PC-9 (cell line): Measurements from ENCODE around the gene LRRK1. TPM values are rescaled to one million over a fixed set of nuclear protein-coding genes. Genes with fewer than 3 reads are reported as not detected.

Source experiments
- BruUV-seq: library from RNA; stranded (reverse); fragments of 400-500 nt; replicated peaks from 2 replicates; lab custom pipeline; 2021; lab: Mats Ljungman, UMichigan
- CTCF ChIA-PET: fragments of 300-600 bp; sonication (Branson Sonifier 250); formaldehyde crosslinking; loops from one replicate; lab custom pipeline; 2022; ENCODE audit warnings: antibody characterized with exemption; lab: Charles Lee
- POLR2A ChIA-PET: fragments of 300-600 bp; sonication (Branson Sonifier 250); formaldehyde crosslinking; loops from one replicate; lab custom pipeline; 2022; ENCODE audit warnings: antibody characterized with exemption; ENCODE audit not compliant: unreplicated experiment; lab: Charles Lee
- DNase-seq, 2 experiments: peaks; one replicate each; pipeline versions ENCODE4 v3.0.0 to v3.0.0-alpha.2; 2015 to 2022; ENCODE audit warnings: mixed read lengths in 1 of 2
- H2AFZ ChIP-seq: fragments of 200-600 bp; sonication (generic); 2 replicates; pipeline ENCODE4 v1.8.1; 2017; ENCODE audit warnings: antibody characterized with exemption
- H3F3A ChIP-seq: fragments of 200-600 bp; sonication (generic); 2 replicates; pipeline ENCODE4 v1.8.1; 2017; ENCODE audit warnings: antibody characterized with exemption, mild to moderate bottlenecking, low read depth; ENCODE audit not compliant: insufficient read depth
- H3K27ac ChIP-seq: fragments of 200-600 bp; sonication (generic); 2 replicates; pipeline ENCODE4 v1.6.1; 2016; ENCODE audit warnings: mixed run types
- H3K27me3 ChIP-seq: fragments of 200-600 bp; sonication (generic); 2 replicates; pipeline ENCODE4 v1.6.1; 2016; ENCODE audit warnings: low read depth, mixed run types; ENCODE audit not compliant: insufficient read depth
- H3K36me3 ChIP-seq: fragments of 200-600 bp; sonication (generic); 2 replicates; pipeline ENCODE4 v1.6.1; 2016; ENCODE audit warnings: low read depth, mixed run types
- H3K4me1 ChIP-seq: fragments of 200-600 bp; sonication (generic); replicated peaks from 2 replicates; pipeline ENCODE4 v1.6.1; 2016; ENCODE audit warnings: mixed run types; ENCODE audit not compliant: insufficient read depth
- H3K4me2 ChIP-seq: fragments of 200-600 bp; sonication (generic); 2 replicates; pipeline ENCODE4 v1.6.1; 2017; ENCODE audit warnings: mixed run types
- H3K4me3 ChIP-seq: fragments of 200-600 bp; sonication (generic); 2 replicates; pipeline ENCODE4 v1.6.1; 2016; ENCODE audit warnings: mixed run types
- H3K79me2 ChIP-seq: fragments of 200-600 bp; sonication (generic); 2 replicates; pipeline ENCODE4 v1.6.1; 2017; ENCODE audit warnings: low read depth, mixed run types
- H3K9me2 ChIP-seq: fragments of 200-600 bp; sonication (generic); 2 replicates; pipeline ENCODE4 v1.8.1; 2017; ENCODE audit warnings: mild to moderate bottlenecking; ENCODE audit not compliant: insufficient read depth
- H3K9me3 ChIP-seq: fragments of 200-600 bp; sonication (generic); 2 replicates; pipeline ENCODE4 v1.8.1; 2016; ENCODE audit warnings: low read depth; ENCODE audit not compliant: insufficient read depth
- H4K20me1 ChIP-seq: fragments of 200-600 bp; sonication (generic); 2 replicates; pipeline ENCODE4 v1.8.1; 2017; ENCODE audit not compliant: insufficient read depth
- CTCF ChIP-seq: fragments of 200-600 bp; sonication (generic); conservative IDR thresholded peaks from 2 replicates; pipeline ENCODE4 v1.6.1; 2017; ENCODE audit warnings: mixed run types, antibody characterized with exemption, mild to moderate bottlenecking, moderate library complexity
- EZH2 ChIP-seq: fragments of 200-600 bp; sonication (generic); IDR thresholded peaks from 2 replicates; pipeline ENCODE4 v1.8.0; 2017; ENCODE audit warnings: antibody characterized with exemption, low read depth
- intact Hi-C: fragments of 100-400 bp; cut with micrococcal nuclease; formaldehyde crosslinking; loops from one replicate; pipeline ENCODE4 v1.10.0; 2022; ENCODE audit not compliant: unreplicated experiment
- total RNA-seq: library from RNA; stranded (reverse); gene quantifications from 2 replicates; pipeline ENCODE4 v1.2.3, GENCODE V29; 2021

Gene LRRK1
- total RNA-seq, 1 experiment from 2014 or later = 15.7 TPM

GRCh38 chr15:100891307-100892012, 27.7 kb upstream of the LRRK1 start:
- no TSS peak for BruUV-seq
- Histone ChIP-seq H3K4me2 (no peak overlapping the region), H3K27ac (no peak overlapping the region), H3K9me2 (no peaks in the 10 kb centered on the region), H3F3A (peaks cover 86% of the 10 kb centered on the region), H3K79me2 (peaks cover 88% of the 10 kb centered on the region), H3K9me3 (no peaks in the 10 kb centered on the region), H4K20me1 (peaks cover 50% of the 10 kb centered on the region), H2AFZ (no peak overlapping the region), H3K4me1 (no peaks in the 10 kb centered on the region), H3K4me3 (no peak overlapping the region), H3K36me3 (peaks cover 78% of the 10 kb centered on the region), H3K27me3 (no peaks in the 10 kb centered on the region)
- CTCF ChIA-PET = no interaction called here
- TF ChIP-seq EZH2 (no peak), CTCF (no peak)
- intact Hi-C loops = no loop called here
- DNase-seq = peak in 1 of 2 experiments; percentile 28
- POLR2A ChIA-PET = no interaction called here

GRCh38 chr15:100892013-100892355, 27.2 kb upstream of the LRRK1 start:
- peaks cover 49% of the 10 kb centered on the region for H4K20me1 ChIP-seq
- intact Hi-C loops = no loop called here
- no peak overlapping the region for H2AFZ ChIP-seq
- no peak overlapping the region for H3K27ac ChIP-seq
- H3K4me2 ChIP-seq = no peak overlapping the region
- H3F3A ChIP-seq = peaks cover 86% of the 10 kb centered on the region
- H3K9me2 ChIP-seq = no peaks in the 10 kb centered on the region
- CTCF ChIA-PET = no interaction called here
- H3K4me1 ChIP-seq = no peaks in the 10 kb centered on the region
- no peak overlapping the region for H3K4me3 ChIP-seq
- H3K36me3 ChIP-seq = peaks cover 77% of the 10 kb centered on the region
- H3K27me3 ChIP-seq = no peaks in the 10 kb centered on the region
- H3K79me2 ChIP-seq = peaks cover 86% of the 10 kb centered on the region
- TF ChIP-seq CTCF = no peak
- TF ChIP-seq EZH2 = no peak
- H3K9me3 ChIP-seq = no peaks in the 10 kb centered on the region
- BruUV-seq = no TSS peak
- no peak for DNase-seq
- POLR2A ChIA-PET = no interaction called here

- Histone ChIP-seq H3K36me3 (peaks cover 80% of the 10 kb centered on the region), H3K4me1 (no peaks in the 10 kb centered on the region), H3K79me2 (peaks cover 76% of the 10 kb centered on the region), H3K27me3 (no peaks in the 10 kb centered on the region), H3K9me3 (no peaks in the 10 kb centered on the region), H3K27ac (no peak overlapping the region), H3K4me2 (no peak overlapping the region), H3K4me3 (no peak overlapping the region), H3K9me2 (no peaks in the 10 kb centered on the region), H2AFZ (no peak overlapping the region), H3F3A (peaks cover 96% of the 10 kb centered on the region), H4K20me1 (peaks cover 45% of the 10 kb centered on the region)
- no TSS peak for BruUV-seq
- intact Hi-C loops = no loop called here
- DNase-seq = no peak
- no peak for TF ChIP-seq CTCF
- TF ChIP-seq EZH2 = no peak
- POLR2A ChIA-PET = no interaction called here
- CTCF ChIA-PET = no interaction called here
These were observed 25.7 kb upstream of the LRRK1 start for GRCh38 chr15:100893261-100893963.
